ENCODE measurements around the gene TACC2.

TACC2 gene

GRCh38 chr10:122294511-122295450 is 305.8 kb downstream of the TACC2 start:
- no peak for DNase-seq (ENCODE audit: low read depth in 2 of 2)

GRCh38 chr10:122295451-122295809 is 306.5 kb downstream of the TACC2 start:
- DNase-seq (ENCODE audit: low read depth in 2 of 2): no peak

GRCh38 chr10:122296363-122297120 is 307.6 kb downstream of the TACC2 start:
- DNase-seq (ENCODE audit: low read depth in 2 of 2): no peak

DNA sequence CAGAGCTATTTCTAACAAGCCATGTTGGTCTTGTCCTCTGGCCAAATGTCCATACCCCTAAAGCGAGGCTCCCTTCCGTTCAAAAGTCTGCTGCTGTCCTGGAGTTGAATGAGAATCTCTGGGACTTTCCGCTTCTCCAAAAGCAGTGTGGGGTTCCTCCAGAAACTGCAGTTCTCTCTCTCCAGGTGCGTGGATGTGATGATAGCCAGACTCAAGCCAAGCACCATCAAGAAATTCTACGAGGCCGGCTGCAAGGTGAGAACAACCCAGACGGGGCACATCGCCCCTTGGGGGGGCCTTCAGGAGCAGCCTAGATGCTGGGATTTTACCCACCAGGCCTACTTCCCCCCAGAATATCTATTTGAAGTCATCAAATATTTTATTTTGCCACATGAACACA is 308.6 kb downstream of the TACC2 start:
- DNase-seq (ENCODE audit: low read depth in 2 of 2): no peak

- DNase-seq (ENCODE audit: low read depth in 2 of 2): no peak
These were observed 309.2 kb downstream of the TACC2 start for GRCh38 chr10:122298206-122298597.

- peak; percentile 47 to 53 for DNase-seq (ENCODE audit: low read depth in 2 of 2)
These were observed 309.8 kb downstream of the TACC2 start for GRCh38 chr10:122298598-122299301.

GRCh38 chr10:122299423-122300075 is 310.6 kb downstream of the TACC2 start:
- DNase-seq (ENCODE audit: low read depth in 2 of 2): no peak

- DNase-seq (ENCODE audit: low read depth in 2 of 2): no peak
These were observed 312.3 kb downstream of the TACC2 start for GRCh38 chr10:122301055-122301810.

DNA sequence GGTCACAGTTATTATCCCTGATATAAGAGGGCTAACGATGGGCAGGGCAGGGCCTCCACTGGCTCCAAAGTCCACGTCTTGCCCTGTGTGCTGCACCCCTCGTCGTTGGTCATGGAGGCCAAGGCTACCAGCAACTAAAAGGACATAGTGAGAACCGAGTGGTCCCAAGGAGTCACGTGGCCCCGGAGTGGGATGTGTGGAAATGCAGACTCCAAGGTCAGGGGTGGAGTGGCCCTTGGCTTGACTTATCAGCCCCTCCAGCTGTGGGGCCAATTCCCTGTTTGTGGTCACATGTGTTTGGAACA is 312.8 kb downstream of the TACC2 start:
- no peak for DNase-seq (ENCODE audit: low read depth in 2 of 2)

- no peak for DNase-seq (ENCODE audit: low read depth in 2 of 2)
These were observed 313.4 kb downstream of the TACC2 start for GRCh38 chr10:122302315-122302714.

DNA sequence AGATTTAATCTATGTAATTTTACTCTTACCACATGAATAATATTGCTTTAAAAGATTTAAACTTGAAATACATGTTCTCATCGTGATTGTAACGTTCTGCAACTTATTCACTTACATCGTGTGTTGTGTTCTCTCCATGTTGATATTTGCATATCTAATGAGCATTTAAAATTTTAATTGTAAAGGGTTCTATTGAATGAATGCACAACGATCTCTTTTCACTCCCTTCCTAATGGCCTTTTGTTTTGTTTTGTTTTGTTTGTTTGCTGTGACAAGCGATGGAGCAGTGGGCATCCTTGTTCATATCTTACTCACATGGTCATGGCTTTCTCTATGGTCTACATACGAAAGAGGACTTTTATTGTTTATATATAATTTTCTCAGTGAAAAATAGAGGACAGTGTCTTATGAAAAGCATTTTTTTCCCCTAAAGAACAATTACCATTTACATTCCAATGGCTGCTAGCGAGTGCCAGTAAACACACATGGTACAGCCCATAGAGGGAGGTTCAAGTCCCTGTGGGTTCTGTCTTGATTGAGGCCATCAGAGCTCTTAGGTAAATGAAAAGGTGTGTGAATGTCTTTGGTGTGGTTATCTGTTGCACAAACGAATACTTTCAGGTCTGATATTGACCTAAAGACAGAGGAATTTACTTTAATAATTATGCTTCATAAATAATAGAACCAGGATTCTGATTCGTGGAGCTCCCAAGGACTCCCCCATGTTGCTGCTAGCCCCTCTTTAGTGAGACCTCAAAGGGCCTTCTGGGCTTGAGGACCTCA is 314.5 kb downstream of the TACC2 start:
- DNase-seq (ENCODE audit: low read depth in 2 of 2): no peak
